Measurements from ENCODE around the gene TSC2.
"Not testable (repeated sequence)": the region's sequence is repeated elsewhere in the genome, so short reads cannot be mapped to it uniquely, and the experiment has no call there.

Gene TSC2

DNA sequence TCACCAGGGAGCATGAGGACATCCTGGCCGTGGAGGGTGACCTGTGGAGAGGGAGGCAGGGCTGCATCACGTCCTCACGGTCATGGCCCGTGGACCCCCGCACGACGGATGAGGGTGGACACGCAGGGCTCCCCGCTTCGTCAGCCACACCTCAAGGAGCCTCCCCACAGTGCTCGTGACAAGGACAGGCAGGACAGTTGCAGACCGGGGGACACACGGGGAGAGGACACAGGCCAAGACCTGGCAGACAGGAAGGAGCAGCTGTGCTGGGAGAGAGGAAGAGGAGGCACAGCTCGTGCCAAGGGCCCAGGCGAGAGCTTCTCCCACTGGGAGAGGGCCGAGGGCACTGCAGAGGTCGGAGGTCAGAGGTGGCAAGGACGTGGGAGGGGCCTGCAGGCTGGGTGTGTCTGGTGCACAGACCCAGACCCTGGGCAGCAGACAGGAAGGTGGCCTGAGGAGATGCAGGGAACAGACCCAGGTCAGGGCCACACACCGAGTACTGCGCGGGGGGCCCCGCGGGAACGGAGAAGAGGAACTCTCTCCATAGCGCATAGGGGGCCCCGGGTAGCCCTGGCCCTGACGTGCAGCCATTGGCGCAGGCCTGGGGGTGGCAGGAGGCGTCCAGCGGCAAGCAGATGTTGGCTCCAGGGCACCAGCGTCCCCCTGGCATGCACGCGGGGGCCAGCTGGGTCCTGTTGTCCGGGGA, 67.3 kb downstream of the TSC2 start:
- H3K9ac ChIP-seq (ENCODE audit: low read depth, low read length, poor library complexity); H2AFZ ChIP-seq (ENCODE audit: low read length); DNase-seq (ENCODE audit: low spot score); H3K4ac ChIP-seq (ENCODE audit: low read length); H2BK5ac ChIP-seq (ENCODE audit: low read length); H3K27ac ChIP-seq (replicated peaks; ENCODE audit: low read length); H3K14ac ChIP-seq (ENCODE audit: low read length); H3K4me1 ChIP-seq (ENCODE audit: control insufficient read depth in 2 of 2, insufficient read depth in 1 of 2, low read depth in 1 of 2, low read length in 2 of 2); H3K9me3 ChIP-seq (replicated peaks in 1 of 2; ENCODE audit: control insufficient read depth in 2 of 2, insufficient read depth in 1 of 2, low read depth in 1 of 2, low read length in 2 of 2); H3K23ac ChIP-seq (ENCODE audit: low read depth, low read length, poor library complexity); H4K8ac ChIP-seq (ENCODE audit: low read depth, low read length); H2BK12ac ChIP-seq (ENCODE audit: low read length); H3K18ac ChIP-seq (ENCODE audit: low read length); H2BK15ac ChIP-seq (ENCODE audit: low read length); H3K4me2 ChIP-seq (ENCODE audit: insufficient read depth, low read length, poor library complexity, severe bottlenecking); H3K4me3 ChIP-seq (ENCODE audit: low read length in 2 of 2); H2AK5ac ChIP-seq (ENCODE audit: low read depth, low read length); H3K27me3 ChIP-seq (ENCODE audit: control insufficient read depth in 3 of 3, insufficient read depth in 3 of 3, low read depth in 1 of 3, low read length in 3 of 3); H3K79me1 ChIP-seq (ENCODE audit: low read depth, low read length); H4K91ac ChIP-seq (ENCODE audit: low read depth, low read length, poor library complexity); H2BK120ac ChIP-seq (ENCODE audit: low read depth, low read length): not testable (repeated sequence)
- WGBS, 2 donors (ENCODE audit: extremely low coverage in 2 of 2, insufficient read length in 2 of 2, insufficient replicate concordance in 1 of 2), result no CpG with 5 or more reads among the region's 34 CpGs
- peaks cover 0 to 13% of the 10 kb centered on the region in 2 donors for H3K36me3 ChIP-seq (replicated peaks in 1 of 2; ENCODE audit: control insufficient read depth in 2 of 2, insufficient read depth in 2 of 2, low read length in 2 of 2)

DNA sequence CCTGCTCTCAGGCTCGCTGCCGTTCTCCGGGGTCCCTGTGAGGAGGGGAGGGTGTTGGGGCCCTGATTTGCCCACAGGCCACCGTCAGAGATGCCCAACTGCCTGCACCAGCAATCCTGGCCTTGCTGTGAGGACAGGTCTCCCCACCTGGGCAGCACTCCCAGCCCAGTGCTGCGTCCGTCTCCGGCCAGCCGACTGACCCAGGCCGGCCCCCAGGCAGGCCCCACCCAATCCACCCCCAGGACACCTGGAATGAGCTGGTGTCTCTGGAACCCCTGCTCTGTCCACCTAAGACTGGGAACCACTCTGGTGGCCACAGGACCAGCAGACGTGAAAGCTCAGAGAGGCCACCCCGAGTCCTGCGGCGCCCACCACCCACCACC, 67.8 kb downstream of the TSC2 start:
- H2AFZ ChIP-seq (ENCODE audit: low read length), result no peak overlapping the region
- H3K4me3 ChIP-seq (ENCODE audit: low read length in 2 of 2), result no peak overlapping the region
- H3K4me2 ChIP-seq (ENCODE audit: insufficient read depth, low read length, poor library complexity, severe bottlenecking), result no peak overlapping the region
- H3K36me3 ChIP-seq (replicated peaks in 1 of 2; ENCODE audit: control insufficient read depth in 2 of 2, insufficient read depth in 2 of 2, low read length in 2 of 2), result peaks cover 0 to 13% of the 10 kb centered on the region in 2 donors
- no peaks in the 10 kb centered on the region for H3K27me3 ChIP-seq (ENCODE audit: control insufficient read depth in 3 of 3, insufficient read depth in 3 of 3, low read depth in 1 of 3, low read length in 3 of 3)
- no CpG with 5 or more reads among the region's 13 CpGs for WGBS, 2 donors (ENCODE audit: extremely low coverage in 2 of 2, insufficient read length in 2 of 2, insufficient replicate concordance in 1 of 2)
- H2BK120ac ChIP-seq (ENCODE audit: low read depth, low read length), result no peak overlapping the region
- H3K9me3 ChIP-seq (replicated peaks in 1 of 2; ENCODE audit: control insufficient read depth in 2 of 2, insufficient read depth in 1 of 2, low read depth in 1 of 2, low read length in 2 of 2), result no peaks in the 10 kb centered on the region
- H3K23ac ChIP-seq (ENCODE audit: low read depth, low read length, poor library complexity), result no peak overlapping the region
- H3K9ac ChIP-seq (ENCODE audit: low read depth, low read length, poor library complexity), result no peak overlapping the region
- DNase-seq (ENCODE audit: low spot score), result no peak
- peaks cover 3% of the 10 kb centered on the region for H3K79me1 ChIP-seq (ENCODE audit: low read depth, low read length)
- H2BK5ac ChIP-seq (ENCODE audit: low read length), result no peak overlapping the region
- H4K8ac ChIP-seq (ENCODE audit: low read depth, low read length), result no peak overlapping the region
- H3K18ac ChIP-seq (ENCODE audit: low read length), result no peak overlapping the region
- no peak overlapping the region for H2AK5ac ChIP-seq (ENCODE audit: low read depth, low read length)
- H3K4me1 ChIP-seq (ENCODE audit: control insufficient read depth in 2 of 2, insufficient read depth in 1 of 2, low read depth in 1 of 2, low read length in 2 of 2), result no peaks in the 10 kb centered on the region
- H3K14ac ChIP-seq (ENCODE audit: low read length), result no peak overlapping the region
- no peak overlapping the region for H4K91ac ChIP-seq (ENCODE audit: low read depth, low read length, poor library complexity)
- H2BK15ac ChIP-seq (ENCODE audit: low read length), result no peak overlapping the region
- no peak overlapping the region for H3K4ac ChIP-seq (ENCODE audit: low read length)
- no peak overlapping the region for H2BK12ac ChIP-seq (ENCODE audit: low read length)
- H3K27ac ChIP-seq (replicated peaks; ENCODE audit: low read length), result no peak overlapping the region

DNA sequence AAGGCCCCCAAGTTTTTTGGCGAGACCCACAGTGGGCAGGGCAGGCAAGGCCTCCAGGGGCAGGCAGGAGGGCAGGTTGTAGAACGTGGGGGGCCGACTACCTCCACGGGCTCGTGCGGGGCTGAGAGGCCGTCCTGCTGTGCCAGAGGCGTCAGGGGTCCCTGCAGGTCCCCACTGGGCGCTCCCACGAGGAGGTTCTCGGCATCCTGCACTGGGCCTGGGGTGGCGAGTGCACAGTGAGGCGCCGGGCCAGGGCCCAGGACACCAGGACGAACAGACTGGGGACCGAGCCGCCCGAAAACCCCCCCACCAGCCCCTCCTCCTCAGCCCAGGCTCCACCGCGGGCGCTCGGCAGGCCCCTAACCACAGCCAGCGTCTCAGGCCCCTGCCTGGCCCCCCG, 68.6 kb downstream of the TSC2 start:
- not testable (repeated sequence) for H3K36me3 ChIP-seq (replicated peaks in 1 of 2; ENCODE audit: control insufficient read depth in 2 of 2, insufficient read depth in 2 of 2, low read length in 2 of 2); H3K14ac ChIP-seq (ENCODE audit: low read length); H2AFZ ChIP-seq (ENCODE audit: low read length); H3K79me1 ChIP-seq (ENCODE audit: low read depth, low read length); H3K9ac ChIP-seq (ENCODE audit: low read depth, low read length, poor library complexity); H2BK15ac ChIP-seq (ENCODE audit: low read length); H3K4ac ChIP-seq (ENCODE audit: low read length); DNase-seq (ENCODE audit: low spot score); H3K27me3 ChIP-seq (ENCODE audit: control insufficient read depth in 3 of 3, insufficient read depth in 3 of 3, low read depth in 1 of 3, low read length in 3 of 3); H4K8ac ChIP-seq (ENCODE audit: low read depth, low read length); H3K27ac ChIP-seq (replicated peaks; ENCODE audit: low read length); H2AK5ac ChIP-seq (ENCODE audit: low read depth, low read length); H3K4me3 ChIP-seq (ENCODE audit: low read length in 2 of 2); H3K18ac ChIP-seq (ENCODE audit: low read length); H3K4me1 ChIP-seq (ENCODE audit: control insufficient read depth in 2 of 2, insufficient read depth in 1 of 2, low read depth in 1 of 2, low read length in 2 of 2); H4K91ac ChIP-seq (ENCODE audit: low read depth, low read length, poor library complexity); H2BK12ac ChIP-seq (ENCODE audit: low read length); H2BK120ac ChIP-seq (ENCODE audit: low read depth, low read length); H3K9me3 ChIP-seq (replicated peaks in 1 of 2; ENCODE audit: control insufficient read depth in 2 of 2, insufficient read depth in 1 of 2, low read depth in 1 of 2, low read length in 2 of 2); H3K23ac ChIP-seq (ENCODE audit: low read depth, low read length, poor library complexity); H3K4me2 ChIP-seq (ENCODE audit: insufficient read depth, low read length, poor library complexity, severe bottlenecking); H2BK5ac ChIP-seq (ENCODE audit: low read length)
- no CpG with 5 or more reads among the region's 24 CpGs for WGBS, 2 donors (ENCODE audit: extremely low coverage in 2 of 2, insufficient read length in 2 of 2, insufficient replicate concordance in 1 of 2)

DNA sequence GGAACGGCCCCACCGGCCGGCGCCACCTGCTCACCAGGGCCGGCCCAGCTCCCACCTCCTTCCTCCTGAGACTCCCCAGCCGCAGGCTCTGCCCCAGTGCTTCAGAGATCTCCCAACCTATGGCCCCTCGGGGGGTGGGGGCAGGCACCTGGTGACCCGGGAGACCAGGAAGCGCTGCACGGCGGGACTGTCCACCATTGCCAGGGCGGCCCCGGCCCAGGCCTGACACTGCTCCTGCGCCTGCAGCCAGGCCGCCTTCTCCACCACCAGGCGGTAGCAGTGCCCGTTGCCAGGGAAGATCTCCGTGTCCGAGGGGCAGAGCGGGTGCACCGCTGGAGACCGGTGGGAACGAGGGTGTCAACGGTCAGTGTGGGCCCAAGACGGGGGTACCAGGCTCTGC, 69.6 kb downstream of the TSC2 start:
- not testable (repeated sequence) for H3K18ac ChIP-seq (ENCODE audit: low read length); H3K14ac ChIP-seq (ENCODE audit: low read length); H3K23ac ChIP-seq (ENCODE audit: low read depth, low read length, poor library complexity); H2BK15ac ChIP-seq (ENCODE audit: low read length); H4K91ac ChIP-seq (ENCODE audit: low read depth, low read length, poor library complexity); H3K9me3 ChIP-seq (replicated peaks in 1 of 2; ENCODE audit: control insufficient read depth in 2 of 2, insufficient read depth in 1 of 2, low read depth in 1 of 2, low read length in 2 of 2); H3K36me3 ChIP-seq (replicated peaks in 1 of 2; ENCODE audit: control insufficient read depth in 2 of 2, insufficient read depth in 2 of 2, low read length in 2 of 2); H2BK5ac ChIP-seq (ENCODE audit: low read length); H3K27ac ChIP-seq (replicated peaks; ENCODE audit: low read length); DNase-seq (ENCODE audit: low spot score); H3K4me1 ChIP-seq (ENCODE audit: control insufficient read depth in 2 of 2, insufficient read depth in 1 of 2, low read depth in 1 of 2, low read length in 2 of 2); H2BK12ac ChIP-seq (ENCODE audit: low read length); H2AK5ac ChIP-seq (ENCODE audit: low read depth, low read length); H4K8ac ChIP-seq (ENCODE audit: low read depth, low read length); H3K79me1 ChIP-seq (ENCODE audit: low read depth, low read length); H3K4me2 ChIP-seq (ENCODE audit: insufficient read depth, low read length, poor library complexity, severe bottlenecking); H3K9ac ChIP-seq (ENCODE audit: low read depth, low read length, poor library complexity); H2BK120ac ChIP-seq (ENCODE audit: low read depth, low read length); H2AFZ ChIP-seq (ENCODE audit: low read length); H3K4me3 ChIP-seq (ENCODE audit: low read length in 2 of 2); H3K4ac ChIP-seq (ENCODE audit: low read length); H3K27me3 ChIP-seq (ENCODE audit: control insufficient read depth in 3 of 3, insufficient read depth in 3 of 3, low read depth in 1 of 3, low read length in 3 of 3)
- no CpG with 5 or more reads among the region's 25 CpGs for WGBS, 2 donors (ENCODE audit: extremely low coverage in 2 of 2, insufficient read length in 2 of 2, insufficient replicate concordance in 1 of 2)
